Measurements from ENCODE around the gene GRID1. TPM values are rescaled to one million over a fixed set of nuclear protein-coding genes. Genes with fewer than 3 reads are reported as not detected.

Gene GRID1
- polyA plus RNA-seq, 1 donor (not counting 4 experiments of a cell fraction or from before 2014, with no cell fraction given), result 0.01 TPM

GRCh38 chr10:86198271-86198670 lies 168.3 kb downstream of the GRID1 start:
- FAIRE-seq (no peak), DNase-seq (ENCODE audit: low read depth, low spot score) (no peak)
- Histone ChIP-seq H4K20me1 (ENCODE audit: control insufficient read depth, extremely low read depth, insufficient read depth, low read length) (no peaks in the 10 kb centered on the region), H2AFZ (ENCODE audit: control insufficient read depth, low read length) (no peak overlapping the region), H3K4me3 (ENCODE audit: control insufficient read depth in 2 of 3, extremely low read depth in 1 of 3, insufficient read depth in 2 of 3, low read depth in 1 of 3, low read length in 3 of 3) (no peak overlapping the region), H3K4me2 (ENCODE audit: control insufficient read depth, extremely low read depth, insufficient read depth, low read depth, low read length) (no peak overlapping the region), H3K4me1 (ENCODE audit: control insufficient read depth, extremely low read depth, insufficient read depth, low read length) (no peaks in the 10 kb centered on the region), H3K79me2 (ENCODE audit: control insufficient read depth, insufficient read depth, low read length) (no peaks in the 10 kb centered on the region), H3K36me3 (ENCODE audit: control insufficient read depth in 2 of 2, extremely low read depth in 1 of 2, insufficient read depth in 2 of 2, low read length in 2 of 2) (no peaks in the 10 kb centered on the region), H3K9me3 (ENCODE audit: control insufficient read depth, low read depth, low read length) (no peaks in the 10 kb centered on the region), H3K27ac (ENCODE audit: control insufficient read depth, insufficient read depth, low read length) (no peak overlapping the region), H3K27me3 (ENCODE audit: control insufficient read depth, extremely low read depth, insufficient read depth, low read length) (no peaks in the 10 kb centered on the region), H3K9me1 (ENCODE audit: control insufficient read depth, extremely low read depth, insufficient read depth, low read length) (no peaks in the 10 kb centered on the region), H3K9ac (ENCODE audit: control insufficient read depth, extremely low read depth, insufficient read depth, low read length) (no peak overlapping the region)
- dilution Hi-C loops (cut with MboI; ENCODE audit: extremely low pct_ligation_motif_present, low sequenced_read_pairs), result no loop called here
- TF ChIP-seq EZH2 (IDR thresholded peaks at IDR 0.05; ENCODE audit: low read length) (no peak), CTCF (optimal IDR thresholded peaks at IDR 0.05 in 1 of 3, IDR thresholded peaks at IDR 0.05 in 1 of 3, conservative IDR thresholded peaks at IDR 0.05 in 1 of 3; ENCODE audit: extremely low read depth in 1 of 3, insufficient read depth in 2 of 3, low read length in 3 of 3) (no peak)

- Histone ChIP-seq H3K4me2 (ENCODE audit: control insufficient read depth, extremely low read depth, insufficient read depth, low read depth, low read length) (no peak overlapping the region), H3K9me1 (ENCODE audit: control insufficient read depth, extremely low read depth, insufficient read depth, low read length) (no peaks in the 10 kb centered on the region), H3K79me2 (ENCODE audit: control insufficient read depth, insufficient read depth, low read length) (no peaks in the 10 kb centered on the region), H3K9ac (ENCODE audit: control insufficient read depth, extremely low read depth, insufficient read depth, low read length) (no peak overlapping the region), H3K9me3 (ENCODE audit: control insufficient read depth, low read depth, low read length) (no peaks in the 10 kb centered on the region), H2AFZ (ENCODE audit: control insufficient read depth, low read length) (no peak overlapping the region), H3K4me3 (ENCODE audit: control insufficient read depth in 2 of 3, extremely low read depth in 1 of 3, insufficient read depth in 2 of 3, low read depth in 1 of 3, low read length in 3 of 3) (no peak overlapping the region), H4K20me1 (ENCODE audit: control insufficient read depth, extremely low read depth, insufficient read depth, low read length) (no peaks in the 10 kb centered on the region), H3K27me3 (ENCODE audit: control insufficient read depth, extremely low read depth, insufficient read depth, low read length) (no peaks in the 10 kb centered on the region), H3K36me3 (ENCODE audit: control insufficient read depth in 2 of 2, extremely low read depth in 1 of 2, insufficient read depth in 2 of 2, low read length in 2 of 2) (no peaks in the 10 kb centered on the region), H3K4me1 (ENCODE audit: control insufficient read depth, extremely low read depth, insufficient read depth, low read length) (no peaks in the 10 kb centered on the region), H3K27ac (ENCODE audit: control insufficient read depth, insufficient read depth, low read length) (no peak overlapping the region)
- FAIRE-seq (no peak), DNase-seq (ENCODE audit: low read depth, low spot score) (no peak)
- no peak for TF ChIP-seq CTCF (optimal IDR thresholded peaks at IDR 0.05 in 1 of 3, IDR thresholded peaks at IDR 0.05 in 1 of 3, conservative IDR thresholded peaks at IDR 0.05 in 1 of 3; ENCODE audit: extremely low read depth in 1 of 3, insufficient read depth in 2 of 3, low read length in 3 of 3)
- no peak for TF ChIP-seq EZH2 (IDR thresholded peaks at IDR 0.05; ENCODE audit: low read length)
- dilution Hi-C loops (cut with MboI; ENCODE audit: extremely low pct_ligation_motif_present, low sequenced_read_pairs), result no loop called here
These were observed 169.3 kb downstream of the GRID1 start for GRCh38 chr10:86197166-86197790.
